ENCODE measurements around the gene AMFR. TPM values are rescaled to one million over a fixed set of nuclear protein-coding genes. Genes with fewer than 3 reads are reported as not detected.
A peak's percentile ranks its signal among the peaks of the same experiment; 100 is the strongest.

The AMFR gene
- total RNA-seq, 1 donor from 2014 or later, result 69.9 TPM

DNA sequence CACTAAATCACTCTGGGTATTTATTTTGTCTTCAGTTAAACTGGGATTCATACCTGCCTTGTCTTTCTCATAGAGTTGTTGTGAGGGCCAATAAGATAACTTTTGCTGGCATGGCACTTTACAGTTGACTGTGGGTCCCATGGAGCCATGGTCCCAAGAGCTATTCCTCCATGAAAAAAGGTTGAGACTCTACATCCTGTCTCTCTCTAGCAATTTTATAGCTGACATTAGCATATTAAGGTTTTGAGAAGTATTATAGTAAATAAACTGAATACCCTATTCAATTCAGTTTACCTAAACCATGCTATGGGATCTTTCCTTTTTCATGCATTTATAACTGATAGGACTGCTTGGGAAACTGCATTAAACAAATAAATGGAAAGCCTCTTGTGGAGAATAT lies 43.5 kb upstream of the AMFR start:
- H3K27ac Mint-ChIP-seq (ENCODE audit: unreplicated experiment), result no peak overlapping the region
- peaks cover 7% of the 10 kb centered on the region for H3K36me3 Mint-ChIP-seq (ENCODE audit: unreplicated experiment)
- DNase-seq, result no peak
- H3K9me3 Mint-ChIP-seq (ENCODE audit: unreplicated experiment), result no peaks in the 10 kb centered on the region
- no peaks in the 10 kb centered on the region for H3K27me3 Mint-ChIP-seq (ENCODE audit: unreplicated experiment)
- H3K4me1 Mint-ChIP-seq (ENCODE audit: low read depth, unreplicated experiment), result no peaks in the 10 kb centered on the region
- H3K4me3 Mint-ChIP-seq (ENCODE audit: unreplicated experiment), result no peak overlapping the region
- TF ChIP-seq, protein P1, sequence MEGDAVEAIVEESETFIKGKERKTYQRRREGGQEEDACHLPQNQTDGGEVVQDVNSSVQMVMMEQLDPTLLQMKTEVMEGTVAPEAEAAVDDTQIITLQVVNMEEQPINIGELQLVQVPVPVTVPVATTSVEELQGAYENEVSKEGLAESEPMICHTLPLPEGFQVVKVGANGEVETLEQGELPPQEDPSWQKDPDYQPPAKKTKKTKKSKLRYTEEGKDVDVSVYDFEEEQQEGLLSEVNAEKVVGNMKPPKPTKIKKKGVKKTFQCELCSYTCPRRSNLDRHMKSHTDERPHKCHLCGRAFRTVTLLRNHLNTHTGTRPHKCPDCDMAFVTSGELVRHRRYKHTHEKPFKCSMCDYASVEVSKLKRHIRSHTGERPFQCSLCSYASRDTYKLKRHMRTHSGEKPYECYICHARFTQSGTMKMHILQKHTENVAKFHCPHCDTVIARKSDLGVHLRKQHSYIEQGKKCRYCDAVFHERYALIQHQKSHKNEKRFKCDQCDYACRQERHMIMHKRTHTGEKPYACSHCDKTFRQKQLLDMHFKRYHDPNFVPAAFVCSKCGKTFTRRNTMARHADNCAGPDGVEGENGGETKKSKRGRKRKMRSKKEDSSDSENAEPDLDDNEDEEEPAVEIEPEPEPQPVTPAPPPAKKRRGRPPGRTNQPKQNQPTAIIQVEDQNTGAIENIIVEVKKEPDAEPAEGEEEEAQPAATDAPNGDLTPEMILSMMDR (IDR thresholded peaks at IDR 0.05; ENCODE audit: partially characterized antibody, unreplicated experiment), result no peak

DNA sequence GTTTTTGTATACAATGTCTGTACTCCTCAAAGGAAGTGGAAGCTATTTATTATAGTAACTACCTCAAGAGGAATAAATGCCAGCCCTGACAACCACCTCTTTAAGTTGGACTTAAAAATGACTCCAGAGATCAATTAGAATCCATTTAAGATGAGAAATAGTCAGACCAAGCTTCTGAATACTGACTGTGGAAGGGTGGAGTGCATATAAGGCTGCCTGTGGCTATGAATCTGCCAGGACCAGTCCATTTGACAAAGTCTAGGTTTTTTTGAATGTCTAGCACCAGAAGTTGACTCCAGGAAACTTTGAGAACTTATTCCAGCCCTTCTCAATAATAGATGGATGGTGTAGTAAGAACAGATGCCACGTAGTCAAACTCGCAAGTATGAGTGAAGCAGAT lies 41.0 kb upstream of the AMFR start:
- peaks cover under 1% of the 10 kb centered on the region for H3K4me1 Mint-ChIP-seq (ENCODE audit: low read depth, unreplicated experiment)
- no peak for DNase-seq
- H3K27ac Mint-ChIP-seq (ENCODE audit: unreplicated experiment), result no peak overlapping the region
- no peaks in the 10 kb centered on the region for H3K9me3 Mint-ChIP-seq (ENCODE audit: unreplicated experiment)
- peaks cover 7% of the 10 kb centered on the region for H3K36me3 Mint-ChIP-seq (ENCODE audit: unreplicated experiment)
- TF ChIP-seq, protein P1 (IDR thresholded peaks at IDR 0.05; ENCODE audit: partially characterized antibody, unreplicated experiment), result no peak
- H3K27me3 Mint-ChIP-seq (ENCODE audit: unreplicated experiment), result no peaks in the 10 kb centered on the region
- no peak overlapping the region for H3K4me3 Mint-ChIP-seq (ENCODE audit: unreplicated experiment)

- peaks cover 8% of the 10 kb centered on the region for H3K4me1 Mint-ChIP-seq (ENCODE audit: low read depth, unreplicated experiment)
- no peak overlapping the region for H3K4me3 Mint-ChIP-seq (ENCODE audit: unreplicated experiment)
- TF ChIP-seq, protein P1 (IDR thresholded peaks at IDR 0.05; ENCODE audit: partially characterized antibody, unreplicated experiment), result no peak
- no peaks in the 10 kb centered on the region for H3K27me3 Mint-ChIP-seq (ENCODE audit: unreplicated experiment)
- H3K27ac Mint-ChIP-seq (ENCODE audit: unreplicated experiment), result no peak overlapping the region
- no peak for DNase-seq
- H3K36me3 Mint-ChIP-seq (ENCODE audit: unreplicated experiment), result no peaks in the 10 kb centered on the region
- no peaks in the 10 kb centered on the region for H3K9me3 Mint-ChIP-seq (ENCODE audit: unreplicated experiment)
These were observed 37.8 kb upstream of the AMFR start for GRCh38 chr16:56463153-56463552.

DNA sequence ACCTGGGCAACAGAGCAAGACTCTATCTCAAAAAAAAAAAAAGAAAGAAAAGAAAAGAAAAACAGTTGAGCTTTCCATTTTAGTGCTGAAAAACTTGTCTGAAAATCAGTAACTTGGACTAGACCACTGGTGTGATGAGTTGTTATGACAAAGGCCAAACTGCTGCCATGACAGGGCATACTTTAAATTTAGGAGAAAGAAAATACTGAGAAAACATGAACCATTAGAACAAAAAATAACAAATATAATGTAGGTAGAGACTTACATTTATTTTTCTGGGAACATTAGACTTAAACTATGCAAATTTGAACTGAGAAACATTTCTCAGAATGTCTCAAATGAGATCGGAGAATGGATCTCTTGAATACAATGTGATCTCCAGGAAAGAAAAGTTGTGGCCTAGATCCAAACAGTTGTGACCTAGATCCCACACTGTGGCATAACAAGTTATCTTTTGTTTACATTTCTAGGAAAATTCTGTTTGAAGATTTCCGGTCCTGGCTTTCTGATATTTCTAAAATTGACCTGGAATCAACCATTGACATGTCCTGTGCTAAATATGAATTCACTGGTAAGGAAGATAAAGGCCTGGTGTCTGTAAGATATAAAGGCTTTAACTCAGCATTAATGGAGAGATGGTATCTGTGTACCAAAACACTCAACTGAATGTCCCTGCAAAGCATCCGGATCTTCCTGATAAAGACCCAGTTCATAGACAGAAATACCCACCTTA lies 36.9 kb upstream of the AMFR start:
- DNase-seq, result no peak
- Mint-ChIP-seq H3K4me1 (ENCODE audit: low read depth, unreplicated experiment) (peaks cover 8% of the 10 kb centered on the region), H3K27me3 (ENCODE audit: unreplicated experiment) (no peaks in the 10 kb centered on the region), H3K4me3 (ENCODE audit: unreplicated experiment) (no peak overlapping the region), H3K9me3 (ENCODE audit: unreplicated experiment) (no peaks in the 10 kb centered on the region), H3K36me3 (ENCODE audit: unreplicated experiment) (no peaks in the 10 kb centered on the region), H3K27ac (ENCODE audit: unreplicated experiment) (no peak overlapping the region)
- TF ChIP-seq, protein P1 (IDR thresholded peaks at IDR 0.05; ENCODE audit: partially characterized antibody, unreplicated experiment), result no peak

- H3K9me3 Mint-ChIP-seq (ENCODE audit: unreplicated experiment), result no peaks in the 10 kb centered on the region
- H3K27ac Mint-ChIP-seq (ENCODE audit: unreplicated experiment), result no peak overlapping the region
- TF ChIP-seq, protein P1 (IDR thresholded peaks at IDR 0.05; ENCODE audit: partially characterized antibody, unreplicated experiment), result no peak
- no peaks in the 10 kb centered on the region for H3K27me3 Mint-ChIP-seq (ENCODE audit: unreplicated experiment)
- H3K4me1 Mint-ChIP-seq (ENCODE audit: low read depth, unreplicated experiment), result peaks cover 8% of the 10 kb centered on the region
- no peak for DNase-seq
- no peaks in the 10 kb centered on the region for H3K36me3 Mint-ChIP-seq (ENCODE audit: unreplicated experiment)
- H3K4me3 Mint-ChIP-seq (ENCODE audit: unreplicated experiment), result peak overlapping the region; percentile 60
These were observed 34.8 kb upstream of the AMFR start for GRCh38 chr16:56460101-56460500.

Data from glutamatergic neuron (in vitro differentiated cells).